Measurements from ENCODE around the gene USP13.

Gene USP13

DNA sequence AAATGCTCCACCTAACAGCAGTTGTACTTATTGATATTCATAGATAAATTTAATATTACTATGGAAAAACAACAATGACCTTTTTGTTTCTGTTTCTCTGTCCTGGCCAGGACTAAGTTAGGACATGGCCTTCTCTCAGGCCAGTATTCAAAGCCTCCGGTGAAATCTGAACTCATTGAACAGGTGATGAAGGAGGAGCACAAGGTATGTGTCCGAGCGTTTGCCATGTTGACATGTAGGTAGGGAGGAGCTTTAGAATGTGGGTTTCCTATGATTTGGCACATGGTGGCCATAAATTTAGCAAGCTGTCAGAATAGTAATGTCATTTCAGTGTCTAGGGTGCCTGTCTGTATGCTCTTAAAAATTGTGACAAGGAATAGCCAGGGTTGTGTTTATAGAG, 77.7 kb downstream of the USP13 start:
- TF ChIP-seq CTCF (IDR thresholded peaks at IDR 0.05; ENCODE audit: insufficient read depth, missing control alignments) = no peak
- DNase-seq (ENCODE audit: insufficient read length, low spot score) (no peak), FAIRE-seq (no peak)

GRCh38 chr3:179731544-179731943, 78.7 kb downstream of the USP13 start:
- no peak for TF ChIP-seq CTCF (IDR thresholded peaks at IDR 0.05; ENCODE audit: insufficient read depth, missing control alignments)
- DNase-seq (ENCODE audit: insufficient read length, low spot score) = no peak
- no peak for FAIRE-seq

DNA sequence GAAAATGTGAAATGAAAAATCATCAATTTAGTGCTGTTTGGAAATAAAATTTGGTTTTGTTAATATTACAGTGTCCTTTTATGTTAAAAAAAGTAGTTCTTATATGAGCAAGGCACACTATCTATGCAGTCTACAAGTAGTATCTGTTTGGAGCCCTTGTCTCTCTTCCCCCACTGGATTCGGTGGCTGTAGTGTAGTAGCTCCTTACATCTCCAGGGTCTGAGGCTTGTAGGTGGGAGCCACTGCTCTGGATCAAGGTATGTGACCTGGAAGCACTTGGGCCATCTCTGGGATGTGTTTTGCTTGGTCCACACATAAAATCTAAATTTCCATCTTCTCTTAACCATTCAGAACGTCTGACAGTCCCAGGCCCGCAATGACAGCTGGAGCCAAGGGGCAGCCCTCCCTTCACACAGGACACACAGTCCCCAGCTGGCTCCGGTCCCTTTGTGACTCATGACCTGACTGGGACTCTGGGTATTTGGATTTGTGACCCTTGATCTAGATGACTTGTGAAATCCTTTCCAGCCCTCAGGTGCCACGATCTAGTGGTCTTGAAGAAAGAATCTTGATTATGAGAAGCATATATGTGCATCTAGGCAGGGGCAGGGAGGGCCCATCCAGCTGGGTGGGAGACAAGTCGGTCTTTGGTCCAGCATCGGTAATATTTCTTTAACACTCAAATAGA, 80.0 kb downstream of the USP13 start:
- no peak for TF ChIP-seq CTCF (IDR thresholded peaks at IDR 0.05; ENCODE audit: insufficient read depth, missing control alignments)
- FAIRE-seq = no peak
- DNase-seq (ENCODE audit: insufficient read length, low spot score) = no peak

DNA sequence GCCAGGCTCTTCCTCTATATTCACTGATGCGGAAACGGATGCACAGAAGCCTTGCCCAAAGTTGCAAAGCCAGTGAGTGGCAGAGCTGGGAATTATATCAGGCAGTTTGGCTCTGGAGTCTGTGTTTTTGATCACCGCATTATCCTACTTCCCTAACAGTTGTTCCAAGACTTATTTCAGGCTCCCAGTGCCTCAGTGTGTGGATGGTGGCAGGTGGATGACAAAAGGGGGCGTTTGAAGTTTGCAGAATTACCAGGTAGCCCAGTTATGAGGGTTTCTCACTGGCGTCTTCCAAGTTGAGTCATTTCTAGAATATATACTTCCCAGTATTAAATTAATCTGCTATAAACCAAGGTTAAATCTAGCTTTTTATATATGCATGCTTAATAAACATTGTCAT, 81.0 kb downstream of the USP13 start:
- no peak for DNase-seq (ENCODE audit: insufficient read length, low spot score)
- FAIRE-seq = no peak
- TF ChIP-seq CTCF (IDR thresholded peaks at IDR 0.05; ENCODE audit: insufficient read depth, missing control alignments) = no peak

- FAIRE-seq (no peak), DNase-seq (ENCODE audit: insufficient read length, low spot score) (no peak)
- TF ChIP-seq CTCF (IDR thresholded peaks at IDR 0.05; ENCODE audit: insufficient read depth, missing control alignments) = no peak
These were observed 81.8 kb downstream of the USP13 start for GRCh38 chr3:179734497-179735281.

DNA sequence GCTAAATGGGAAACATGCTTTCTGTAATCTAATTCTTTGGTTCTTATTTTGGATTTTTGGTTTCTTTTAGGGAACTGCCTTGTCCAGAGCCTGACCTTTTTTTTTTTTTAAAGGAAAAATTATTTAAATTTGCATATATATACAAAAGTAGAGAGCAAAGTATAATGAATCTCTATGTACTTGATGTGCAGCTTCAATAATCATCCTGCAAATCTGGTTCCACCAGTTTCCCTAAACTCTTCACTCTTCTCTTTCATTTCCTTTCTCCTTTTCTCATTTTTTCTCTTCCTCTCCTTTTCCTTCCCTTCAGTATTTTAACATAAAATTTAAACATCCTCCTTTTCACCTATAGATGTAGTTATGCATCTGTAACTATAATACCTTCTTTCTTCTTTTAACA, 82.5 kb downstream of the USP13 start:
- TF ChIP-seq CTCF (IDR thresholded peaks at IDR 0.05; ENCODE audit: insufficient read depth, missing control alignments) = no peak
- no peak for FAIRE-seq
- no peak for DNase-seq (ENCODE audit: insufficient read length, low spot score)

DNA sequence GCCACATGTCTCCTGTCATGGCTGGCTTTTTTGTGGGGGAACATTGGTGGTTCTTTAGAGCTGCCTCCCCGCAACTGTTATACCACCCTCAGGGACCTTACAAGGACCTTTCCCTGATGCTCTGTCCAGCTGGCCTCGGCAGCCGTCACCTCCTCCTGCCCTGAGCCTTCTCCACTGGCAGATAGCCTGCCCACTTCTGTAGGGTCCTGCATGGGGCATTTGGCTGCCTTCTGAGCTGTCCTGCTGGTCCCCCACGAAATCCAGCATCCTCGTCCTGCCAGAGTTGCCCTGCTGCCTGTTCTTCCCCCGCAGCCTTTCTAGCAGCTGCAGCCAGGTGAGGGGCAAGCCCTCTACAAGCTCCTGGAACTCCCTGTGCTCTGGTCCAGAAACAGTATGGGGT, 86.2 kb downstream of the USP13 start:
- TF ChIP-seq CTCF (IDR thresholded peaks at IDR 0.05; ENCODE audit: insufficient read depth, missing control alignments) = no peak
- FAIRE-seq (no peak), DNase-seq (ENCODE audit: insufficient read length, low spot score) (no peak)
